DMS114 treated with DMSO at 0.1 percent for 48 hours (cell line): ENCODE results near the gene TCF21.

Experiments
- DNase-seq: peaks from one replicate; lab custom pipeline; 2025; ENCODE audit not compliant: unreplicated experiment; lab: John Stamatoyannopoulos, UW

Gene TCF21

DNA sequence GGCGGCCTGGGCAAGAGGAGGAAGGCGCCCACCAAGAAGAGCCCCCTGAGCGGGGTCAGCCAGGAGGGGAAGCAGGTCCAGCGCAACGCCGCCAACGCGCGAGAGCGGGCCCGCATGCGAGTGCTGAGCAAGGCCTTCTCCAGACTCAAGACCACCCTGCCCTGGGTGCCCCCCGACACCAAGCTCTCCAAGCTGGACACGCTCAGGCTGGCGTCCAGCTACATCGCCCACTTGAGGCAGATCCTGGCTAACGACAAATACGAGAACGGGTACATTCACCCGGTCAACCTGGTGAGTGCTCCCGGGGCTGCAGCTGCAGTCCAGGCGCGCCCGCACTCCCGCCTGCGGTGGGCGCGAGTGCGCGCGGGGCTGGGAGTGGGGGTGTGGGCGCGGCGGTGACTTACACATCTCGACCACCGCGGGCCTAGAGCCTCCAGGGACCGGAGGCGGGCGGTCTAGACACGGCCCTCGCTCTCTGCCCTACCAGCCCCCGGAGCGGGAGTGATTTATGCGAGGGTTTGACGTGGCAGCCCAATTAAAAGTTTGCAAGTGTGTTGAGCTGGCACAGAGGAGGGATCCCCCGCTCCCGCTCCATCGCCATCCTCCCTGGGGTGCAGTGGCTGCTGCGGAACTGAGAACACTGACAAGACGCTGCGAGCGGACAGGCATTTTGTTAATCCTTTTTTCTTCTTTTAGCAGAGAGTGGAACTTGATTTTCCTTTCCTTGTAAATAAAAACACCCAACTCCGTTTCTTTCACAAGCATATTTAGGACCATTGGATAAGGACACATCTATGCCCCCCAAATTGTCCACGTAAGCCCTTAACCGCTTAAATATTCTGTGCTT lies 867 bp downstream of the TCF21 start:
- no peak for DNase-seq

DNA sequence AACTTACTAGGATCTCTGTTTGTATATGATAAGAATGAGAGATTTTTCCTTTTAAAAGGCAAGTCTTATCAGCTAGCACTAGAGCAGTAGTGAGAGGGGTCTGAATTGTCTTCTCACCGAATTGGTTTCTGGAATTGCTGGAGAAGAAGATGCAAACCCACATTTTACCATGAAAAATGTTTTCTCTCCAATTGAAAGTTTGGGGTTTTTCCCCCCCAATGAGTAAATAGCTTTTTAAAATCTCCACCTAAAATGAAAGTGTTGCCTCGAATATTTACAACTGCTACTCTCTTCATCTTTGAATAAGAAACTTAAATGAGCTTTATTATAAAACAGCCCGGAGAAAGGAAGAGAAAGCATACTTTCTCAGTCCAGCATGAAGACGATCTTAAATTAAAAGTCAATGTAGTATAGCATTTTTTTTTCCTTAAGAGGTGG lies 1.8 kb downstream of the TCF21 start:
- no peak for DNase-seq

DNA sequence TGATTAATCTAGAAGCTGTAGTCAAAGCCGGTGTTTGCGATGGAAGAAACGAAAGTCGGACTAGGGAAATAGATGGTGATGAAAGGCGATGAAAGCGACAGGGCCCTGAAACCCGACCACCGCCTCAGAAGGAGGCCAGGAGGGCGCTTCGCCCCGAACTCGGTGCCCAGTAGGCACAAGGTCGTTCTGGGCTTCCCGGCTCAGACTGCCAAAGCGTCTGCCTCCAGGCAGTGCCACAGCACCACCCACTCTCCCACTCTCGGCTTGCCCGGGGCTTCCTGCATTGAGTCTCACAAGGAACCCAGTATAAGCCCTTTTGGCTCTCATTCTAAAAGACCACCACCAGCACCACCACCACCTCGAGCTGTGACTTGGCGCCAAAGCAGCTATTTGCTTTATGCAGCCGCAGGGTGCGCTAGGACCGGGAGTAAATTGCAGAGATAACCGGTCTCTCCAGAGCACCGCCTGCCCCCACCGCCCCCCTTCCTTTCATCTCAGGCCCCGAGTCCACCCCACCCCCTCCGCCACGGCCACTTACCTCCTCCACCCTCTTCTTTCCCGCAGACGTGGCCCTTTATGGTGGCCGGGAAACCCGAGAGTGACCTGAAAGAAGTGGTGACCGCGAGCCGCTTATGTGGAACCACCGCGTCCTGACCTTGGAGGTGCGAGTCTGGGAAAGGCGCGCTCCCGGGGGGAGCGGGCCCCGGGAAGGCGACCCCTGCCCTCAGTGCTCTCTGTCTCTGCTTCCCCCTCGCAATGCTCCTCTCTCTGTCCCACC lies 2.4 kb downstream of the TCF21 start:
- DNase-seq, result no peak

DNA sequence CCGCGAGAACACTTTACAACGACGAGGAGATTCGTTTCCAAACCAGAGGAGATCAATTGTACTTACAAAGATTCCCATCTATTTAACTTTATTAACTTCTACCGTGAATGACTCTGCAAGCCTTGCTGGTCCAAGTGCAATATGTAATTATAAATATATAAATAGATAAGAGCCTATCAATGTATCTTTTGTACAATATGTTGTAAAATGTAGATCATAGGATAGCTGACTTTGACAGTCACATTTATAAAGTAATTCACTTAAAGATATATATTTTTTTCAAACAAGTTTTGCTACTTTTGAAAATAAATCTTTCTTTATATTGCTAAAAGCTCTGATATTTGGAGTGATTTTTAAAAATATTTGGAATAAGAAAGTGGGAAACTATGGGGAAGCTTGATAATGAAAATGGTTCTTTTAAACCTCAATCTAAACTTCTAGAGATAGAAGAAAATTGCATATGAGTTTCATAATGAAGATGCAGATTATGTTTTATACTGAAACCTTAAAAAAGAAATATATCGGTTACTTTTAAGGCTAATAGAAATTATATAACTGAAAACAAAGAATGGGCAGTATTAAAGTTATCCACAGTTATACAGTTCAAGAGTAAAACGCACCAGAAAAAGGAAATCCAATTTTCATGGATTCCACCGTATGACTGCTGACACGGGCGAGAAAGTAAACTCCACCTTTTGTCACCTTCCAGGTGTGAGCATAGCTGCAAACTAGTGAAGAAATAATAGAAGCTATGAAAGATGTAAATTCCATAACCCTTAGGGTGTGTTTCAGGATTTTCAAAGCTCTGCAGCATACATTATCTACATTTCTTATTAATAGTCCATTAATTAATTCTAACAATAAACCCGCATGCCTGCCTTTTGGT lies 3.3 kb downstream of the TCF21 start:
- no peak for DNase-seq

DNA sequence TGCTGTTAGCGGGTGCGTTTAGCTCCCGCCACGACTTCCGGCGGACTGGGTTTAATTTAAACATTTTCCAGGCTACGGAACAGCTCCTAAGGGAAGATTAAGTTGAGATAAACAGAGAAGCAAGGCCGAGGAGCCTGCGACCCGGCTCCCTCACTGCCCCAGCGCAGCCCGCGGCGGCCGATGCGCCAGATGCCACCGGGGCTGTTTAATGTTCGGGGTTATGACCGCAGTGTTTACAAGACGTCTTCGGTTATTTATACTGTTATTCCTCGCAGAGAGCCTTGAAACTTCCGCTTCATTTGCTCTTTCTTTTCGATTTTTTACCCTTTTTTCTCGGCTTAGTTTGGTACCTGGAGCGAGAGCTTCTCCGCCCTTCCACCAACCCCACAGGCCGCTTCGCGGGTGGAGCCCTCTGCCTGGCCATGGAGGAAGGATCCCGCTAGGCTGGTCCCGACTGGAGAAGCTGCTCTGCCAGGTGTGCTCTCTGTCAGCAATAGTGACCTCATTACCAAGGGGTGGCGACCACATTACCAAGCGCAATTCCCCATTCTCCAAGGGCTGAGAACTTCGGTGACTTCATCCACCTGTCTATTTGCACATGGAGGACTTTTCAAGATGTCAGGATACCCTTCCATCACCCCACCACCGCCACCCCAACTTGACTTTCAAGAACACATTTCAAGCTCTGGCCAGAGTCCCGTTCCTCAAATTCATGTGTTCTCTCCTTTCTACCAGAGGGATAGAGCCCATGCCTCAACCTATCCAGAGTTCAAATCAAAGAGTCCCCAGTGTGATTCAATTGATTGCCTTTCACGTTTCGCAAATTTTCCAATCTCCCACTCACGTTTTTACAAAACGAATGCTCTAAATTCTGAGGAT lies 4.1 kb downstream of the TCF21 start:
- DNase-seq, result no peak

DNA sequence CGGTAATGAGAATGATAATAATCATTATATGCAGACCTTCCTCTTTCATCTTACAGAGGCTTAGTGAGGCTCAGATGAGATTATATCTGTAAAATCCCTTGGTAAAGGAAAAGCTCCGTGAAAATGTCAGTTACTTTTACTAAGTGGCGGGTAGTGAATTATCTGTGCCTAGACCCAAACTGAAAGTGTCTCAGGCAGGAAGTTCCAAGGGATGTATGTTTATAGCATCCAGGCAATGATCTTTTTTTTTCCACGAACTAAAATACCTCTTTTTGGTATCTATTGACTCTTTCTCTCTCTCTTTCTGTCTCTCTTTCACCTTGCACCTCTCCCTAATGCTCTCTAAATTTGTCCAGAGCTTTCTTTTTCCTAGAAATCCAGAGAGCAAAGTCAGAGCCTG lies 5.0 kb downstream of the TCF21 start:
- no peak for DNase-seq

DNA sequence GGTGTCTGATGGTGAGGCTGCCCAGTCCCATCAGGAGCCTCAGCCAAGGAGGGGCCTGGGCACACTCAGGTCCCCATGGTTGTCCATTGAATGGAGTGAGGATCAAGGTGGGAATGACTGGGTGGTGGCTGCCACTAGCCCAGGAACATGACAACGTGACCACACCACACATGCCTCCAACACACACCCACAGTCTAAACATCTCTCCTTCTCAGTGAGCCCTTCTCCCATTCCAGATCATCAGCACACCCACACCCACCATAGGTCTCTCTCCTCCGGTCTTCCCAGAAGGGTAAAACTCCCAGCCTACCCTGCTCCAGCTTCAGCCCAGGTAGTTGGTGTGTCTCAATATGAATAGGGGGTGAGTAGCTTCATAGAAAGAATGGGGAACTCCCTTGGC lies 5.5 kb downstream of the TCF21 start:
- DNase-seq, result no peak

DNA sequence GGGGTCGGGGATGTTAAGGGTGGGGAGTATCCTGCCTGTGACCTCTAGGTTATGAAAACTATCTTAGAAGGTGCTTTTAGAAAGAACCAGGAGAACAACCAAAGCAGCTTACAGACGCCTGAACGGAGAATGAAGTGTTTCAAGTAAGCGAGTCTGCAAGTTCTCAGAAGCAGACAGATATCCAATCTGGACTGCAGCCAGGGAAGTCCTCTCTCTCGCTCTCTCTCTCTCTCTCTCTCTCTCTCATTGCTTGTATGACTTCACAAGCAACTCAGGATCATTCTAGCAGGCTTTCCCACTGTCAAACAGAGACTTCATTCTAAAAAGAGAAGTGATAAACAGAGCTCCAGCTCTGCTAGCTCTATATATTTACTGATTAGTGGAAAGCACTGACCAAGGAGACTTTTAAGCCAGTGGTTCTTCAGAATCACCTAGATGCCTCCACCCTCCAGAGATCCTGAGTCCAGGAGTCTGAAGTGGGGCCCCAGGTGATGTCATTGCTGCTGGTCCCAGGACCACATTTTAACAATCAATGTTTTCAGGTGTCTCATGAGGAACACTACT lies 6.0 kb downstream of the TCF21 start:
- DNase-seq, result no peak

DNA sequence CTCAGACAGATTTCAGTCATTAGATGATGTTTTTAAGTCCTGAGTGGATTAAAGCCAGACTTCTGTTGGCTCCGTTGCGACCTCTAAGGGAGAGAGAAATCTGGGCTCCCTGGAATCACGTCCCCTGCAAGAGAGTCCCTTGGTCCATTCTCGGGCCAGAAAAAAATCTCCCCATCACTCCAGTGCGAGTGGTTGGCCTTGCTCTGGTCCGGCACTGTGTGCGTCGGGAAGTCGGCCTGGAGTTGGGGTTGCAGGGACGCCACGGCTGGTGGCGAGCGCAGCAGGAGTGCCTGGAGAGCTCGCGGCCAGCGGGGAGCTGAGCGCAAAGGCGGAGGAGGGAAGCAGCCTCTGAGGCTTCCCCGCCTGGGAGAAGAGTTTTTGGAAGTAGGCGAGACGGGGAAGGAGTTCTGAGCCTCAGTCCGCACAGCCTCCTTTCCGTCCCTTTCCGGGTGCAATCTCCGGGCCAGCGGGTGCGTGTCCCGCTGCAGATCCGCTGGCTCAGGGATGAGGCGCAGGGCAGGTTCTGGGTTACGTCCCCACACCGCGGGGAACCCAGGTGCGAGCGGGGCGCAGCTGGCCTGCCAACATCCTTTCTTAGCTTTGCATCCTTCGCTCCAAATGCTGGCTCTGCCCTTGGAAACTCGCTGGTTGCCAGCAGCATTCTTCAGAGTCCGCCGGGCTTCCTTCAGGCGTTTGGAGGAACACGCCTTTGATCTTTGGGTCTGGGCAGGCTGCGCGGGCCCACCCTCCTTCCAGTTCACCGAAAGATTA lies 6.8 kb downstream of the TCF21 start:
- DNase-seq, result no peak

DNA sequence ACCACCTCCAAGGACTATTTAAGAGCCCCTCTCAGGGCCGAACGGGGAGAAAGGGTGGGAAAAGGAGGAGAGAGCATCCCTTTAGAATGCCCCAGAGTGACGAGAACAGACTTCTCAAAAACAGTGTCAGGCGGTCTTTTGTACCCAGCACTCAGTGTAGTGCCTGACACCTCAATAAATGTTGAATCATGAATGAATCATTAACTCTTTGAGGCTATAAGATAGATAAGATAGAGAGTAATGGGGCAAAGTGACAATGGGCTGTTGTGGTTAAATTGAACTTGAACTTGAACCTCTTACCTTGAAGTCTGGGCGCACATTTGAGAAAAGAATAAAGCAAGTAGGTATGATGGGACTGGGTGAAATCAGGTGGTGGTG lies 7.4 kb downstream of the TCF21 start:
- no peak for DNase-seq

DNA sequence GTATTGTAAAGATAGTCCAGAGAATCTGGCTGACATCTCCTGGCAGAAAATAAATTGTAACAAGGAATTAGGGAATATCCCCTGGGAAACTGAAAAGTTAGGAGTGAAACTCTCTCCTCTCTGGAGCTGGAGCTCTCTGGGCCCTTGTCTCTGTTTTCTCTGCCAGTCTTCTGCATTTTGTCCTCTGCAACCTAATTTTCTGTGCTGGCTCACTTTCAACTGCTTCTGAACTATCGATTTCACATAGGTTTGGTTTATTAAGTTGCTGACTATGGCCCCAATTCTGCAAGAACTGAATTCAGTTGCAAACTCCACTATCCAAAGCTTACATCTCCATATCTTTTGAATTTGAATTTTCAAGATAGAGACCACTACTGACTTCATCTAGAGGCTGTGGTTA lies 9.3 kb downstream of the TCF21 start:
- no peak for DNase-seq

DNA sequence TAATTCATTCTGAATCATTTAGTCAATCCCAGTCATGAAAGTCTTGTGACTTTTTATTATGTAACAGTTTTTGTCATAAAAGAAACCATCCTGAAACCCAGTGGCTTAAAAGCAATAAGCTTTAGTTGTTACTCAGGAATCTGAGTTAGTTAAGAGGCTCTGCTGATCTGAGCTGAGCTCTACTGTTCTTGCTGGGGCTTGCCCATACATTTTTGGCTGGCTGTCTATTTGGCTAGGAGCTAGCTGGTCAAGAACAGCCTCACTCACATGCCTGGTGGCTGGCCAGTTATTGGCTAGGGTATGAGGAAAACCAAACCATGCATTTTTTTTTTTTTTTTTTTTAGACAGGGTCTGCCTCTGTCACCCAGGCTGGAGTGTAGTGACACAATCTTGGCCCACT lies 10.6 kb downstream of the TCF21 start:
- DNase-seq, result no peak

DNA sequence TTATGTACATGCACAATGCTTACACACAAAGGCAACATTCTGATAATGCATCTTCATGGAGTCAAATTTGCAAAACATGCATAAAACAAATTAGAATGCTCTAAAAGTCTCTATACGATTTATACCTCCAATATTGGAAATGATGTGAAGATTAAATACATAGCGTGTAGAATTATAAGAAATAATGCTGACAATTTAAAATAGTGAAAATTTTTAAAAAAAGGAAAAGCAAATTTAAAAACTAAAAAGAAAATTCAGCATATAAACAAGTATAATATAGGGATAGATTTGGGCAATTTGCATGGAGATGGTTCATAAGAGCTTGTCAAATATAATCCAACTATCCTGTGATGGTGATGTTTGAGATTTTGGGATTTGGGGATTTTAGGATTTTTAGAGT lies 14.9 kb downstream of the TCF21 start:
- no peak for DNase-seq

DNA sequence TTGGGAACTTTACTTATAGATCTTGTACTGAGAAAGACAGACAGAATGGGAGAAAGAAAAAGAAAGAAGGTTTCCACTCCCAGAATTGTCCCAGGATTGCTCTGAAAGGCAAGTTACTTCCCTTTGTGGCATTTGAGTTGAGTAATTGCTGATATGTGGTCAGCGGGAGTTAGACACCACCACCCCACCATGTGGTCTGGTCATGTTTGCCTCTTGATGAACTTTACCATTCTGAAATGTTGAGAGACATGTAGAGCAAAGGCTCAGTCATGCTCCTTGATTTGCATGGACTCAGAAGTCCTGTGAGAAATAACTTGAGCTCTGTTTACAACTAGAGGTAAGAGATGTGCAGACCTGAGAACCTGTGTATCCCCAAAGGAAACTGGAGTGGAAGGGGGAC lies 17.1 kb downstream of the TCF21 start:
- DNase-seq, result no peak

DNA sequence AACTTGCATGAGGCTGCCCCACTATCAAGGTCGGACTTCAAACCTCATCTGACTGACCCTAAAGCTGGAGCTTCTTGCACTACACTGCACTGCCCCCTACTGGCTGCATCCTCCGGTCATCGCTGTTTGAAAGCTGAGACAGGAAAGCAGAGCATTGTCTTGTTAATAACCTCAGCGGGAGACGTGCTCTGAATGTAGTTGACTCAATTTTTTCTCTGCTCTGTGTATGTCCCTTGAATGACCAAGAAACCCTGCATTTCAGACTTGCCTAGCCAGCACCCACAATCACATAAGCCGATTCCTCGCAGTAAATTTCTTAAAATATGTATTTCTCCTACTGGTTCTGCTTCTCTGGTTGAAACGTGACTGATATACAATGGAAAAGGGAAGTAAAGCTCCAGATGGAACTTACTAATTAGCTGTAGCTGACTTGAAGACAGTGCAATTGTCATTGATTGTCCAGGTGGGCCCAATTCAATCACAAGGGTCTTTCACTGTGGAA lies 27.8 kb downstream of the TCF21 start:
- DNase-seq, result peak; percentile 31

DNA sequence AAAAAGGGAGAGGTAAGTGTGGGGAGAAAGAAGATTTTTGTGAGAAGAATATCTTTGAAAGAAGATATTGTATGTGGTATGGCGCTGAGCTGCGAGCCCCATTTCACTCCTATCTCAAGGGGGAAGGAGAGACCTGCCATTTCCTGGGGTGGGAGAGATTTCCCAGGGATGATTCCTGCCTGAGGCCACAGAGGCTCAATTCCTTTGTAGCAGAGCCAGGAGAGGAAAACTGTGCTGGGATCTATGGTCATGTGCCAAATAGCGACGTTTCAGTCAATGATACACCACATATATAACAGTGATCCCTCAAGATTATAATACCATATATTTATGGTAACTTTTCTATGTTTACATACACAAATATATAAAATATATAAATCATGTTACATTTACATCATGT lies 28.9 kb downstream of the TCF21 start:
- DNase-seq, result no peak

DNA sequence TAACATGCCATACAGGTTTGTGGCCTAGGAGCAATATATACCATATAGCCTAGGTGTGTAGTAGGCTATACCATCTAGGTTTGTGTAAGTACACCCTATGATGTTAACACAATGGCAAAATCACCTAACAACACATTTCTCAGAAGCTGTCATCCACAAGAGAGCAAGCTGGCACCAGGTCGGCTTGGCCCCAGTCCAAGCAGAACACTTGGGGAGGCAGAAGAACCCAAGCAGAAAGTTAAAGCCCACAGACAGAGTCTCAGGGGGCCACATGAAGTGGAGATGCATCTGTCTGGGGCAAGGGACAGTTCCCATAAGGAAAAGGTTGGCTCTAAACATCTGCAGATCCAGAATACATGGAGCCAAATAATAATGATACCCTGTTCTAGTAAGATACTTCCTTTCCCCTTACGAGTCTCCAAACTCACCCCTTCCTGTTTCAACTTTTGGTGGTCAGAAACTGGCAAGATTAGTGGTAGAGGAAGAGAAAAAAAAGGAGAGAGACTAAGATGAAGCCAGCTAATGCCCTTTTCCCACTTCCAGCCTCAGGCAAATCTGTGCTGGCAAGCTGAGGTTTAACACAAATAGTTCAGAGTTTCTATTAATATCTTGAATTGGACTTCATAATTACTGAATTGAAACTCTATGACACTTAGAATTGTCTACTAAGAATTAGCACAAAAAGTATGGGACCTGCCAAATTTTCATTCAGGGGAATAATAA lies 29.5 kb downstream of the TCF21 start:
- DNase-seq, result no peak

DNA sequence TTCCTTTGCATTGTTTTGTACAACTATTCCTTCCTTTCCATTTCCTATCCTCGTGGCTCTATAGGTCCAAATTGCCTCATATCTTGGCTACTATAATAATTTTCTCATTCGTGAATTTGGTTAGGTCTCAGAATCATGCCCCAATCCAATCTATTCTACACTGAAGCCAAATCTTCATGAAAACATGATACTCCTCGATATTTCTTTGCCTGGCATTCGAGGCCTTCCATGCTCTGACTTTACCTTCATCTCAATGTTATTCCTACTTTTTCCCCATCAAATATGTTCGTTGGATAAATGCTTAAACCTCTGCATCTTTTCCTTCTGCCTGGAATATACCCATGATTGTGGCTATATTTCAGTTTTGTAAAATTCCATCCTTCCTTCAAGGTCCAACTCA lies 30.4 kb downstream of the TCF21 start:
- no peak for DNase-seq
